SKM-1 treated with dmso at 0.1 percent for 144 hours (cell line): ENCODE data around the gene RDH5.

Experiments
- DNase-seq: peaks from one replicate; lab custom pipeline; 2025; ENCODE audit not compliant: unreplicated experiment; lab: John Stamatoyannopoulos, UW

RDH5 gene

GRCh38 chr12:55727643-55728185, 7.5 kb downstream of the RDH5 start:
- DNase-seq, result no peak

- DNase-seq, result no peak
These were observed 8.2 kb downstream of the RDH5 start for GRCh38 chr12:55728186-55728938.

GRCh38 chr12:55728939-55729818, 9.0 kb downstream of the RDH5 start, which contains the start of gene CD63:
Gene CD63, minus strand, starts transcription at chr12:55729009. Its CDS starts 668 bp downstream, at chr12:55728341.
- peak; percentile 42 for DNase-seq

GRCh38 chr12:55729819-55730818, 9.9 kb downstream of the RDH5 start:
- DNase-seq, result no peak

- DNase-seq, result no peak
These were observed 12.1 kb downstream of the RDH5 start for GRCh38 chr12:55732288-55732687.

- no peak for DNase-seq
These were observed 12.9 kb downstream of the RDH5 start for GRCh38 chr12:55733021-55733555.

- no peak for DNase-seq
These were observed 13.7 kb downstream of the RDH5 start for GRCh38 chr12:55733858-55734257.

- DNase-seq, result no peak
These were observed 14.4 kb downstream of the RDH5 start for GRCh38 chr12:55734595-55734994.

- DNase-seq, result no peak
These were observed 15.9 kb downstream of the RDH5 start for GRCh38 chr12:55736076-55736475.

GRCh38 chr12:55736780-55737580, 16.8 kb downstream of the RDH5 start:
- DNase-seq, result peak; percentile 12

- DNase-seq, result no peak
These were observed 17.5 kb downstream of the RDH5 start for GRCh38 chr12:55737581-55738122.

- peak; percentile 26 for DNase-seq
These were observed 18.2 kb downstream of the RDH5 start for GRCh38 chr12:55738123-55739024.

GRCh38 chr12:55739025-55739378, 18.8 kb downstream of the RDH5 start:
- DNase-seq, result no peak

- DNase-seq, result no peak
These were observed 21.9 kb downstream of the RDH5 start for GRCh38 chr12:55741931-55742680.

- peak; percentile 36 for DNase-seq
These were observed 22.7 kb downstream of the RDH5 start, which contains the start of gene GDF11 for GRCh38 chr12:55742719-55743405. Gene GDF11, plus strand, starts transcription at chr12:55743122. Its CDS starts 195 bp downstream, at chr12:55743317.

GRCh38 chr12:55743406-55744339, 23.5 kb downstream of the RDH5 start:
- DNase-seq, result peak; percentile 17
